GM23248 (cell line): Measurements from ENCODE around the gene TMBIM4.

Experiments used
- EZH2 ChIP-seq: fragments of 200-600 bp; sonication (generic); IDR thresholded peaks from 2 replicates; pipeline ENCODE4 v1.6.1; 2018; ENCODE audit warnings: antibody characterized with exemption, mild to moderate bottlenecking; ENCODE audit not compliant: insufficient read depth, poor library complexity, severe bottlenecking
- EZH2phosphoT487 ChIP-seq: fragments of 200-600 bp; sonication (generic); IDR thresholded peaks from 2 replicates; pipeline ENCODE4 v1.6.1; 2018; ENCODE audit warnings: antibody characterized with exemption, moderate library complexity, mild to moderate bottlenecking, low read depth; ENCODE audit not compliant: insufficient read depth

- no peak for TF ChIP-seq EZH2
- no peak for TF ChIP-seq EZH2phosphoT487
These were observed 79.6 kb downstream of the TMBIM4 start for GRCh38 chr12:66090157-66090556.
